HL-60/S4 treated with retinoic acid at 250 ng/mL for 4 days and 3 days (cell line): ENCODE data around the gene ZDHHC14.
"Not testable (repeated sequence)": the region's sequence is repeated elsewhere in the genome, so short reads cannot be mapped to it uniquely, and the experiment has no call there.

Source experiments
- in situ Hi-C: fragments of 300-500 bp; cut with MboI; formaldehyde crosslinking; loops from 2 replicates; pipeline ENCODE4 v1.7.0; 2022; ENCODE audit warnings: low sequenced_read_pairs

ZDHHC14 gene

DNA sequence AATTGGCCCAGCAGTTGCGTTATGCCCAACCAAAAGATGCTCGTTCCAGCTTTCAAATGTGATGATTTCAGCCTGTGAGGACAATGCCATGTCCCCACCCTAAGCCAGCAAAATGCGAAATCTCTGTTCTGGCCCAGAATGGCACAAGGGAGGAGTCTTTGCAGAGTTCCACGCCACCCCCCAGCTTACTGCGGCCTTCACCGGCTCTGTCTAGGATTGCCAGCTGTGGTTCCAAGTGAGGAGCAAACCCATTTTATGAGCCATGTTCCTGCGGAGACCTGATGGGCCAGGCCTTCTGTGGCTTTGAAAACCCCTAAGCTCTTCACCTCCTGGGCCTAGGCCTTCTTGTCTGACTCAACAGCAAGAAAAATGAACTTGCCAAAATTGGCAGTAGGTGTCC is 295.3 kb downstream of the ZDHHC14 start:
- in situ Hi-C loops: no loop called here

DNA sequence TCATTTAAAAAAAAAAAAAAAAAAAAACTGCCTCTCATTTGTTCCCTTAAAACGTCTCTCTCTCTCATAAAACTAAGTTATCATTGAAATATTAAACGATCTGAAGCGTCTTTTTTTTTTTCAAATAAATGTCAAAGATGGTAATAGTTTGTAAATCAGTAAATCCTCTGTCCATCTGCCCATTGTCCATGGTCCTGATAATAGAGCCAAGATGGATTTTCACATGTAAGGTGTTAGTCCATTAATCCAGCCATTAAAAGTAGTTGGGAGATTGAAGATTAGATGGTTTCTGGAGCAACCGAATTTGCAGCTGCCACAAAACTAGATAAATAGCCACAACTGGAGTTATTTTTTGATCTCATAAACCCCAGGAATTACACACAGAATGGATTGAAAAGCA is 296.2 kb downstream of the ZDHHC14 start:
- in situ Hi-C loops: no loop called here

DNA sequence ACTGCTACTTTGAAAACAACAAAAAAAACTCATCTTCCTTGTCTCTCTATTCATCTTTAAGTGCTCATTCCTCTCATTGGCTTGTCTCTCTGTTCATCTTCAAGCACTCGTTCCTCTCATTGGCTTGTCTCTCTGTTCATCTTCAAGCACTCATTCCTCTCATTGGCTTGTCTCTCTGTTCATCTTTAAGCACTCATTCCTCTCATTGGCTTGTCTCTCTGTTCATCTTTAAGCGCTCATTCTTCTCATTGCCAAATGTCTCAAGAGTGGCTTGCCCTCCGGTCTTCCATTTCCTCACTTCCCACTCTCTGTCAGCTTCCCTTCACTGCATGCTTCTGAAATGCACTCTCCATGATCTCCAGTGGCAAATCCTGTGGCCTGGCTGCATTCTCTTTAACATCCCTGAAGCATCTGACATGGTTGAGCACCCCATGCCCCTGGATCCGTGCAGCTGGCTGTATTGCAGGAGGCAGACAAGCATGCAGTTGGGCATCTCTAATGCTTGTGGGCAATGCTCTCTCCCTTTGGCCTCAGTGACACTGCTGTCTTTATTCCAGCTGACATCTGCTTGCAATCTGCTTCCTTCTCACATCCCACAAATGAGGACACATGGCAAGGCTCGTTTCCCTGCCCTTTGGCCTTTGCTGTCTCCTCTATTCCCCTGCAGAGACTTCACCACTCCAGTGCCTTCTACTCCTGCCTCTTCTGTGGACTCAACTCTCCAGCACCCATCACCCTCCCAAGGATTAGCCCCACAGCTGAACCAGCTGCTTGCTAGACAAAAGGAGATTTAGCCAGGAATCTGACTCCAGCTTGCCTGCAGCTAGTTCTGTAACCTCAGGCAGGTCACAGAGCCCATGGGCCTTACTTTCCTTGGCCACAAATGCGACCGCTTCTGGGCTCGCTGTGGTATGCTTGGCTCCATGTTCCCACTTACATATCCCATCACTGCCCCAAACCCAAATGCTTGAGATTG is 298.9 kb downstream of the ZDHHC14 start:
- in situ Hi-C loops: no loop called here

DNA sequence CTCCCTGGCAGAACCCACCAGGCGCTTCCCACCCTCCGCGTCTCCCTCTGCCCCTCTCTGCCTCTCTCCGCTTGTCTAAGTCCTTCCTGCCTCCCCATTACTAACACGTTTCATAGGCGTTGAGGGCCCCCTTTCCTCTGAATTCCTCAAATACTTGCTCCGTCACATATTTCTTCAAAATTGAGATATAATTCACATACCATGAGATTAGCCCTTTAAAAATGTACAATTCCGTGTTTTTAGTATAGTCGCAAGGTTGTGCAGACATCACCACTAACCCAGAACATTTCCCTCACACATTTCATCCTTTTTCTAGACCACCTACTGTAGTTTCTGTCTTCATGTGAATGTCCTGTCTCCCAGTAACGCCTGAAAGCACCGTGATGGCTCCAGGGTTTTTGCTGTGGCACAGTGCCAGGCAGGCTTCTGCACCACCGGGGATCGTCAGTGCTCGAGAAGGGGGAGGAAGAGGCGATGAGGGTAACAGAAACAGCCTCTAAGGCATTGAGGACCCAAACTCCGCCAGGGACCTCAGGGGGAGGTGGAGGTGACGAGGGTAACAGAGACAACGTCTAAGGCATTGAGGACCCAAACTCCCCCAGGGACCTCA is 300.2 kb downstream of the ZDHHC14 start:
- in situ Hi-C loops: no loop called here

DNA sequence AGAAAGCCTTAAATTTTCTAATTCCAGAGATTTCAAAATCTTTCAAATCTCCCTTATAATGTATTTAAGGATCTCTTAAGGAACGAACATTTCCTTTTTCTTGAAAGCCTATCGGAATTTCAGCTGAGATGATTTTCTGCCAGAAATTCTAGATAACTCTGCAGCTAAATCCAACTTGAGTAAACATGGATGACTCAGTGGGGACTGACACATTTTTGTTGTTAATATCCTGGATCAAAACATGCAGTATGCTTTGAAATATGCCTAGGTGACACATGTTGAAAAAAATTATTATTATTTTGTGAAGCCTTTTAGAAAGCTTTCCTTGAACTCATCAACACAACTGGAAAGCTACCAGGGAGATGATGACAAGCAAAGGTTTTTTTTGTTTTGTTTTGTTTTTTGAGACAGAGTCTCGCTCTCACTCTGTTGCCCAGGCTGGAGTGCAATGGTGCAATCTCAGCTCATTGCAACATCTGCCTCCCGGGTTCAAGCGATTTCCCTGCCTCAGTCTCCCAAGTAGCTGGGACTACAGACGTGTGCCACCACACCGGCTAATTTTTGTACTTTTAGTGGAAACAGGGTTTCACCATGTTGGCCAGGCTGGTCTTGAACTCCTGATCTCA is 302.0 kb downstream of the ZDHHC14 start:
- in situ Hi-C loops: no loop called here

DNA sequence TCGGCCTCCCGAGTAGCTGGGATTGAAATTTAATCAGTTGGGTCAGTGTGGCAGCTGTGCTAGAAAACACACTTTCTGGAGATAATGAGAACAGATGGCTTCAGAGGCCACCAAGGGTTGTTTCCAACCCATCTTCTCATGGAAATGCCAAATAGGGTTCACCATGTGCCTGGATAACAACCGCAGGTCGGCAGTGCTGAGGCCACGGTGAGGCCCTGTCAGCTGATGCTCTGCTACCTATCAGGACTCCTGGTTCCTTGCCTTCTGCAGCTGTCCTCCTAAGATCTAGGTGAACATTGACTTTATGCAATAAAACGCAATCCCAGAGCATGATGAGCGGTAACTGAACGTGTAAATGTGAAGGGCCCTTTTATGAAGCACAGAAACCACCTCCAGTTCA is 302.7 kb downstream of the ZDHHC14 start:
- in situ Hi-C loops: no loop called here

DNA sequence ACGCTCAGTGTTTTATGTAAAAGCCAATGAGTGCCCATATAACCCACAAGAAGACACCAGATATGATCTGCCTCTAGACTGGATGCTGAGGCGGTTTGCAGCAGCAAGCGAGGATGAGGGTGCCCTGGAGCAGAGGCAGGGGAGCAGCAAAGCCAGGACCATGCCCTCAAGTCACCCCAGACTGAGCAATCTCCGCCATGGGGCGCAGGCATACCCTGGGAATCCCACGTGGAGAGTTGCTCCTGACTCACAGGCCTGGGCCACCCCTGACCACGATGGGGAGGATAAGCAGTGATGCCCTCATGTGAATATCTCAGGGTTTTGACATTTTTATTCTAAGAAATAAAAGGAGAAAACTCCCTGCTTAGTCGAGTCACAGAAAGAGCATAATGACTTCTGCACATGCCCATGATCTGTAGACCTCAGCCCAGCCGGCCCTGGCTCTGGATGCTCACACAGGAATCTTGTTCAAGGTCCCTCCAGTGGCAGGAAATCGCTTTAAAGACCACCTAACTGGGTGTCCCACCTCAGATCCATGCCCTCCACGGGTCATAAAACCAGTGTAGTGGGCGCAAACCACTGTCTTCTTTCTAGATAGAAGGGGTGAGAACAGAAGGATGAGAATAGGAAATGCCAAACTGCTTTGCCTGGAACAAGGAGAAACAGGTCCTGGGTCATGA is 303.8 kb downstream of the ZDHHC14 start:
- in situ Hi-C loops: no loop called here

DNA sequence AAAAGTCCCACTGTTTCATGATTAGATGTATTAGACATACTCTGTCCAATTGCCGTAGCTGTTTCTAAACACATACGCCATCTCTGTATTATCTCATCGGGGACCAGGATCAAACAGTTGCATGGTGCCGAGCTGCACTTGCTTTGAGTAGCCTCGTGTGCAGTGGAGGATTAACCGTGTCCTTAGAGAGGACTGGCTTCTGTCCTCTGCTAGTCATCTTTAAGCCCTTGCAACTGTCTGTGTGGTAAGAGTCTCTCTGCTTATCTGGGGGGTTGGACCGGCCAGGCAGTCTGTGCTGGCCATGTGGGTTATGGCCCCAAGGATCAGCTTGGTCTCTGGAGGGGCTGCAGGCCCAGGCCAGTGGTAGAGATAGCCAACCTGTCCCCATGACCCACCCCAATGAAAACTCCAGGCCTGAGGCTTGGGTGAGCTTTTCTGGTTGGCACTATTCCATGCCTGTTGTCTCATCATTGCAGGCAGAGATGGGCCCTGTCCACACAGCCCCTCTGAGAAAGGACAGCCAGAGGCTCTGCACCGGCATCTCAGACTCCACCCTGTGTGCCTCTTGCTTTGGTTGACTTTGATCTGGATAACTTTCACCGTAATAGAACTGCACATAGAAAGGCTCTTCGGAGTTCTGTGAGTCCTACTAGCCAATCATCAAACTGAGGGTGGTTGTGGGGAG is 304.7 kb downstream of the ZDHHC14 start:
- in situ Hi-C loops: no loop called here

DNA sequence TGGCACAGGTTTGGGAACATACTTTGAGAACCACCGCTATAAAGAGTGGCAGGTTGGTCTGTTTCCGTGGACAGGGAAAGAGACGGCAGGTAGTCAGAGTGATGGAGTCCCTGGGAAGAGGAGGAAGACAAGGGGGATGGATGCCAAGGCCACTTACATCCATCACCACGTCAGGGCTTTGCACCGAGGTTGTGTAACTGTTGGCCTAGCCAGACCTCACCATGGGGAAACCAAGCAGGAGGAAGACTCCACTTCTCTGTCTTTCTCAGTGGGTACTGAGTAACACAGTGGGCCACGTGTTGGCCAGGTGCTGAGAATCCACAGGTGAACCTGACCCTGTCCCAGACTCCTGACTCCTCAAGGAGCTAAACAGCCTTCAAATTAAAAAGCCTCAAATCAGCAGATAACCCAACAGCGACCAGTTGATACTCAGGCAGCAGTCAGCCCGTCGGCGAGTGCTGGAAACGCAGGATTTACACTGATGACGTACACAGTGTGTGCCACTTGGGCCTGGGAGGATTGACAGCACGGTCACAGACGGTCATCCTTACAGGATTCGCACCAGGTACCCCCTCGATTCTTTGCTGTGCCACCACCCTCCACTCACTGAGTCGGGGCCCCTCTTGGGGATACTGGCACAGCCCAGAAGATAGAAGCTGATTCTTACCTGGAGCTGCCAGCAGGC is 307.4 kb downstream of the ZDHHC14 start:
- in situ Hi-C loops: no loop called here

DNA sequence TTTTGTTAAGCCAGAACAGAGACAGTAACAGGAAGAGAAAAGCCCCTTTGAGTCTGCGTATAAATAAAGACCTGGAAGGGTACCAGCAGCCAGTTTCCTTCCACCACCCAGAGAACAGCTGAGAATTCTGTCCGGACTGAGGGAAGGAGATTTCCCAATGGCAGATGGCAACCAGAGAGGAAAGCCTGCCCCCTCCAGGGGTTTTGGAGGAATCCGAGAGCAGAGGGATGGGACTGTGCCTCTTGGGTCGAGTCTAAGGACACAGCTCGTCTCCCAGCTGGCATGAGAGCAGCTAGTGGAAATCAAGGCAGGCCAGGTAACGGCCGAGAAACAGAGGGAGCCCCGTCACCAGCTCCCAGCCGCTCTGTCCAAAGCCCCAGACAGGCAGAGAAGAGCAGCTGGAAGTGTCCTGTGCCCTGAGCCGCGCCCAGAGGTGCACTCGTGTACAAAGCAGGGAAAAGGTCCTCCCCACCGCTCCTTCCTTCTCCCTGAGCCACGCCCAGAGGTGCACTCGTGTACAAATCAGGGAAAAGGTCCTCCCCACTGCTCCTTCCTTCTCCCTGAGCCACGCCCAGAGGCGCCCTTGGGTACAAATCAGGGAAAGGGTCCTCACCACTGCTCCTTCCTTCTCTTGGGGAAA is 308.1 kb downstream of the ZDHHC14 start:
- in situ Hi-C loops: no loop called here

DNA sequence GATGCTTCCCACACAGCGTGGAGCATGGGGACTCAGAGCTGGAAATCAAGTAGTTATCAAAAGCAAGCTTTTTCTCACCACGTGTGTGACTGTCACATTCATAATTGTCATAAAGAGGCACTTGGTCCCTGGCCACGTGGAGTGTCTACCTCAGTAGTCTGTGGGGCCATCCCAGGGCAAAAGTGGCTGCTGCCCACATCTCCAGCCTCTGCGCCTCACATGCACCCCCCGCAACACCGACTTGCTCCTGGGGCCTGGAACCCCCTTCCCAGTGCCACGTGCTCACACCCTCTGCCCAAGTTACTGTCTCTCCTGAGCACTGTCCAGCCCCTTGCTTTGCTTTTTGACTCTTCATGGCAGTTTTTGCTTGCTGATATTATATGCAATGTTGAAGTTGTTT is 308.9 kb downstream of the ZDHHC14 start:
- in situ Hi-C loops: no loop called here

DNA sequence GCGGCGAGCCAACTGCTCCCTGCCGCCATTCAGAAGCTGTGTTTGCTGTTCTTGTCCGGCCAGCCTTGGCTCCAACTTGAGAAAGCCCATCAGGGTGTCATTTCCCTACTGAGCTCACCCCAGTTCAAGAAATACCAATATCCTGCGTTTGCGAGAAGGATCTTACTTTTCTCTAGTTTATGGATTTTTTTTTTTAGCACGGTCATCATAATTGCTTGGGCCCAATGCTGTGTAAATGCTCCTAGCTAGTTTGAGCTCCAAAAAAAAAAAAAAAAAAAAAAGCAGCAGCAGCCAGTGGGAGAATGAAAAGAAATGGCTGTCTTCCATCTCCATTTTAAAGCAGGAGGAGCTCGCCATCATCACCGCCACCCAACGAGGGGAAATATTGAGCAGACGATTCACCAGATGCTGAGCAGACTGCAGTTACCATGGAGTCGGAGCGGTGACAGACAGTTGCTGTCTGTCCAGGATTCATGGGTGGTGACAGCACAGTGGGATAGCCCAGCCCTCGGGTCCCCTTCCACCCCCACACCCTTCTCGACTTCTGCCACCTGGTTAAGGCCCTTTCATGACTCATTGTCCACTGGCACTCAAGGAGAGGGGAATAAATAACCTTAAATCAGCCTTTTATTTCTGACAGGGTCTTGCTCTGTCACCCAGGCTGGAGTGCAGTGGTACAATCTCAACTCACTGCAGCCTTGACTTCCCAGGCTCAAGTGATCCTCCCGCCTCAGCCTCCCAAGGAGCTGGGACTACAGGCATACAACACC is 309.6 kb downstream of the ZDHHC14 start:
- in situ Hi-C loops: no loop called here

DNA sequence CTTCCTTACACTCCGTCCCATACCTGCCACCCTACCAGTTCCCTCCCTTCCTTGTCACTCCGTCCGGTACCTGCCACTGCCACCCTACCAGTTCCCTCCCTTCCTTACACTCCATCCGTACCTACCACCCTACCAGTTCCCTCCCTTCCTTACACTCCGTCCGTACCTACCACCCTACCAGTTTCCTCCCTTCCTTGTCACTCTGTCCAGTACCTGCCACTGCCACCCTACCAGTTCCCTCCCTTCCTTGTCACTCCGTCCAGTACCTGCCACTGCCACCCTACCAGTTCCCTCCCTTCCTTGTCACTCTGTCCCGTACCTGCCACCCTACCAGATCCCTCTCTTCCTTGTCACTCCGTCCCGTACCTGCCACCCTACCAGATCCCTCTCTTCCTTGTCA is 310.6 kb downstream of the ZDHHC14 start:
- in situ Hi-C loops: not testable (repeated sequence)

DNA sequence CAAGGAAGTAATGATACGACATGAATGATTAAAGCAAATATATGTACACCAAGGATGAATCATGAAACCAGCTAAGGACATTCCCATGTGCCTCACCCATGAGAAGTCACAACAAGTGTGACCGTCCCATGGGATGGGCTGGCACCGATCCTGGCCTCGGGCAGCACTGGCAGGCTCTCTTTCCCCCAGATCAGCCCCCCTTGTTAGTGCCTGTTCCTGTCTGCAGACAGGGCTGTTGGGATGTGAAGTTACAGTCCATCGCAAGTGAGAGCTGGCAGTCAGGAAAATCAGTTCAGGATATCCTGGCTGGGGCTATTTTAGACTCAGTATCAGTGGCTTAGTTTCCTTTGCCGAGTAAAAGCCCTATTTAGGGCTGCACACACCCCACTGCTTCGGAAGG is 312.9 kb downstream of the ZDHHC14 start:
- in situ Hi-C loops: no loop called here

DNA sequence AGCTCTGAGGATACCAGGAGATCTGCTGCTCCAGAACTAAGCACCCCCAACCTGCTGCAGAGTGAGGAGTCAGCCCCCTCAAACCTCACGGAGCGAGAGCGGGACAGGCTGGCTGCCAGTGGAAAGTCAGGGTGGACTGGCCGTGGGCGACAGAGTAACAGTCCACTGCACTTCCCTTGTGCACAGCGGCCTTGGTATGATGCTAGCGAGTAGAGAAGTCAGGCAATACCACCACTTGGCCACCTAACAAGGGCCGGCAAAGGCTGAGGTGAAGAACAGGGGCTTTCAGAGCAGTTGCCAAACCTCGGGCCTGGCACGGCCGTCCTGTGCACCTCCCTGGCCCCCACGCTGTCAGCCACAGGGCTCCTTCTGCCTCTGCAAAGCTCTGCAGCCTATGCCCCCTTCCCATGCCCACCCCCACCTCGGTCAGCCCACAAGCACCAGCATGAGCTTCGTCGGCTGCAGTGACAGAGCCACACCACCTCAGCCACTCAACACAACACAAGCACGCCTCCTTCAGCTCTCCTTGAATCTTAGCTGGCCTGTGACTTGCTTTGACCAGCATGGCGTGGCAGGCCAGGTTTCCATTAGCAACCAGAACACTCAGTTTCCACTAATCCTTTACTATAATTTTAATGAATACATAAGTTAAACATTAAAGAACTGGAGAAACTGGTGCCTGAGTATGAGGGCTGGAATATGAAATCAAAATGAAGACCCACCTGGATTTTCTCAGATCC is 314.5 kb downstream of the ZDHHC14 start:
- in situ Hi-C loops: no loop called here

DNA sequence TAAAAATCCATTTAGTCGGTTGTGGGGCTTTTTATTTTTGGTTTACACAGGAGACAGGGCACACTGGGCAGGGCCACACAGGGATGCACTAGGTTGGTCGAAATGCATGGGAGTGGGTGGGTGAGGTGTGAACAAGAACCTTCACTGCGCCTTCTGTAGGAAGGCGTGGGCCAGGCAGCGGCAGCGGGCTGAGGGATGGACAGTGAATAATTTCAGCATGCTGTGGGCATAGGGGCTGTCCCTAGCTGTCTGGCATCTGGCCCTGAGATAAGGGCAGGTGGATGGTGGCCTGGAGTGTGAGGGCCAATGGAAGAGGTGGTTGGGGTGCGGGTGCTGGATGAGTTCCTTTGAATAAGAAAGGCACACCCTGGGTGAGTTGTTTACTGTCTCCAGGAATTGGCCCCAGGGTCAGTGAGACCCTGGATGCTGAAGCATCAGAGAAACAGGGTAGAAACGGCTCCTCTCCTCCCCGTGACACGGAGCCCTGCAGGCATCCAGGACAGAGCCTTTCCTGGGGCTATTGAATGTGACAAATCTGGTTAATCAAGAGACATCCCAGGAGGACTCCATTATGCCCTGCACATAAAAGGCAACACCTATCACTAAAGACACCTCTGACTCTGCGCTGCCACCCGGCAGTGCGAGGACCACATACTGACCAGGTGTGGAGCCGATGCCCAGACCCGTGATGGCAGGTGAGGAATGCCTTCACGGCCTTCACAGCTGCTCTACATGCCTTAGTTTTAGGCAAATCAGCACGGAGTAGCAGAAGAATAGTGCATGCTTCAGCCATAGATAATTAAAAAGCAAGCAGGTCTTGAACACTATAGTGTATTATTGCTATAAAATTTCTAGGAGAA is 319.0 kb downstream of the ZDHHC14 start:
- in situ Hi-C loops: no loop called here

DNA sequence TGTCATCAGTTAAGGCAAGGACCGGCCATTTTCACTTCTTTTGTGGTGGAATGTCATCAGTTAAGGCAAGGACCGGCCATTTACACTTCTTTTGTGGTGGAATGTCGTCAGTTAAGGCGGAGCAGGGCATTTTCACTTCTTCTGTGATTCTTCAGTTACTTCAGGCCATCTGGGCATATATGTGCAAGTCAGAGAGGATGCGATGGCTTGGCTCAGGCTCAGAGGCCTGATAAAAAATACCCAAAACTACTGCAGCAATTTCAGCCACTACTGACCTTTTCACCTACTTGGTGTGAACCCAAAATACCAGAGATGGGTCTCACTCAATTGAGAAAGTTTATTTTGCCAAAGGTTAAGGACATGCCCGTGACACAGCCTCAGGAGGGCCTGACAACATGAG is 325.4 kb downstream of the ZDHHC14 start:
- in situ Hi-C loops: not testable (repeated sequence)
